ENCODE results near the gene SRRM4. TPM values are rescaled to one million over a fixed set of nuclear protein-coding genes. Genes with fewer than 3 reads are reported as not detected.

Gene SRRM4
- total RNA-seq, 4 donors from 2014 or later, result not detected

GRCh38 chr12:118984161-118984943 is 3.0 kb downstream of the SRRM4 start:
- no peak overlapping the region for H3K4me3 ChIP-seq
- H3K4me1 ChIP-seq, result peaks cover 11% of the 10 kb centered on the region
- TF ChIP-seq CTCF (IDR thresholded peaks at IDR 0.05), result no peak
- TF ChIP-seq POLR2AphosphoS5 (IDR thresholded peaks at IDR 0.05), result no peak
- no peak for TF ChIP-seq EP300 (IDR thresholded peaks at IDR 0.05)
- no peak for TF ChIP-seq POLR2A (IDR thresholded peaks at IDR 0.05)
- no peaks in the 10 kb centered on the region for H3K36me3 ChIP-seq
- no peak for DNase-seq (ENCODE audit: low spot score in 2 of 2)
- H3K27ac ChIP-seq, result no peak overlapping the region
- no peaks in the 10 kb centered on the region for H3K9me3 ChIP-seq
- peaks cover 61% of the 10 kb centered on the region for H3K27me3 ChIP-seq
- WGBS, result 74% methylated on average over 2 of the region's 2 CpGs

GRCh38 chr12:118986050-118986449 is 4.7 kb downstream of the SRRM4 start:
- Histone ChIP-seq H3K36me3 (no peaks in the 10 kb centered on the region), H3K4me3 (no peak overlapping the region), H3K4me1 (peaks cover 5% of the 10 kb centered on the region), H3K9me3 (no peaks in the 10 kb centered on the region), H3K27ac (no peak overlapping the region), H3K27me3 (peaks cover 46% of the 10 kb centered on the region)
- no peak for DNase-seq (ENCODE audit: low spot score in 2 of 2)
- no peak for TF ChIP-seq POLR2A (IDR thresholded peaks at IDR 0.05)
- TF ChIP-seq CTCF (IDR thresholded peaks at IDR 0.05), result no peak
- no peak for TF ChIP-seq POLR2AphosphoS5 (IDR thresholded peaks at IDR 0.05)
- TF ChIP-seq EP300 (IDR thresholded peaks at IDR 0.05), result no peak
- WGBS, result 46% methylated on average over 8 of the region's 8 CpGs

- 35% methylated on average over 5 of the region's 5 CpGs for WGBS
- Histone ChIP-seq H3K27ac (no peak overlapping the region), H3K4me3 (no peak overlapping the region), H3K27me3 (peaks cover 18% of the 10 kb centered on the region), H3K4me1 (no peaks in the 10 kb centered on the region), H3K36me3 (no peaks in the 10 kb centered on the region), H3K9me3 (no peaks in the 10 kb centered on the region)
- no peak for DNase-seq (ENCODE audit: low spot score in 2 of 2)
- no peak for TF ChIP-seq CTCF (IDR thresholded peaks at IDR 0.05)
- TF ChIP-seq EP300 (IDR thresholded peaks at IDR 0.05), result no peak
- TF ChIP-seq POLR2A (IDR thresholded peaks at IDR 0.05), result no peak
- no peak for TF ChIP-seq POLR2AphosphoS5 (IDR thresholded peaks at IDR 0.05)
Measured at GRCh38 chr12:118999107-118999506, 17.8 kb downstream of the SRRM4 start.

GRCh38 chr12:119005085-119005484 is 23.7 kb downstream of the SRRM4 start:
- TF ChIP-seq EP300 (IDR thresholded peaks at IDR 0.05) (no peak), POLR2A (IDR thresholded peaks at IDR 0.05) (no peak), CTCF (IDR thresholded peaks at IDR 0.05) (no peak), POLR2AphosphoS5 (IDR thresholded peaks at IDR 0.05) (no peak)
- H3K36me3 ChIP-seq, result no peaks in the 10 kb centered on the region
- DNase-seq (ENCODE audit: low spot score in 2 of 2), result no peak
- 59% methylated on average over 5 of the region's 5 CpGs for WGBS
- H3K27ac ChIP-seq, result no peak overlapping the region
- no peak overlapping the region for H3K4me3 ChIP-seq
- H3K9me3 ChIP-seq, result no peaks in the 10 kb centered on the region
- peaks cover 37% of the 10 kb centered on the region for H3K27me3 ChIP-seq
- H3K4me1 ChIP-seq, result no peaks in the 10 kb centered on the region

GRCh38 chr12:119005913-119006312 is 24.6 kb downstream of the SRRM4 start:
- no peak for DNase-seq (ENCODE audit: low spot score in 2 of 2)
- Histone ChIP-seq H3K9me3 (peaks cover 2% of the 10 kb centered on the region), H3K36me3 (no peaks in the 10 kb centered on the region), H3K27ac (no peak overlapping the region), H3K4me1 (no peaks in the 10 kb centered on the region), H3K4me3 (no peak overlapping the region), H3K27me3 (peaks cover 36% of the 10 kb centered on the region)
- 37% methylated on average over 4 of the region's 4 CpGs for WGBS
- TF ChIP-seq CTCF (IDR thresholded peaks at IDR 0.05) (no peak), POLR2A (IDR thresholded peaks at IDR 0.05) (no peak), EP300 (IDR thresholded peaks at IDR 0.05) (no peak), POLR2AphosphoS5 (IDR thresholded peaks at IDR 0.05) (no peak)
